Stimulated activated CD4-positive, alpha-beta T cell treated with anti-CD3 and anti-CD28 coated beads, Interleukin-15, amount 100 ng/mL, for 24 hours (primary cell): ENCODE measurements around the gene SLC35F1.

Experiments
- DNase-seq: peaks from one replicate; pipeline ENCODE4 v3.0.0-alpha.2; 2020

The SLC35F1 gene

DNA sequence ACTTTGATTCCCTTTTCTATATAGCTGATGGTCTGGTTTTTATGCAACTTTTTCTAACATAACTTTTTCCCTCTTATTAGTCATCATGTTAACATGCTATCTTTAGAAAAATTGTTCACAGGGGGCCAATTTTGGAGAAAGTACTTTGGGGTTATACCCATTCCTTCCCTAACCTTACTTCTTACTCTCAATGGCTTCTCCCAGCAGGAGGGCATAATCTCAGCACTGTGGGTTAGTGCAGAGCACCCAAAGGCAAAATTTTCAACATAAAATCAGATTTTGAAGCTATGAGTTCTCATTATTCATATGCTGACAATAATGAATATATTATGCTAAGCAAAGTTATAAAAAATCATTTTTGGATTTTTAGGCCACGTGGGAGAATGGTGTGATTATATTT, 299.2 kb downstream of the SLC35F1 start:
- DNase-seq, result no peak

DNA sequence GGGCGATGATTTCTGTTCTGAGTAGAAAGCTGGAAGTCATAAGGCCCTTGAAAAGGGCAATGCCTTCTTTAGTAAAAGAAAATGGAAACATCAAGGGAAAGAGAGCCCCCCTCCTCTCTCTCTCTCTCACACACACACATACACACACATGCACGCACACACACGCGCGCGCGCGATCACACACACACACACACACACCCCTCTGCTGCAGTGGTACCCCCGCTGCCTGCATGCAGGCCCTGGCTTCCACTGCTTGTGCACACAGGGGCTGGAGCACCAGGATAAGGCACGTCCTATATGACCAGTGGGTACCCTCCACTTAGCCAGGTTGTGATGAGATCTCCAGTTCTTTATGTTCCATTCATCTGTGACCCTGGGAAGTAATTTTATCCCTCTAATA, 300.9 kb downstream of the SLC35F1 start:
- no peak for DNase-seq

DNA sequence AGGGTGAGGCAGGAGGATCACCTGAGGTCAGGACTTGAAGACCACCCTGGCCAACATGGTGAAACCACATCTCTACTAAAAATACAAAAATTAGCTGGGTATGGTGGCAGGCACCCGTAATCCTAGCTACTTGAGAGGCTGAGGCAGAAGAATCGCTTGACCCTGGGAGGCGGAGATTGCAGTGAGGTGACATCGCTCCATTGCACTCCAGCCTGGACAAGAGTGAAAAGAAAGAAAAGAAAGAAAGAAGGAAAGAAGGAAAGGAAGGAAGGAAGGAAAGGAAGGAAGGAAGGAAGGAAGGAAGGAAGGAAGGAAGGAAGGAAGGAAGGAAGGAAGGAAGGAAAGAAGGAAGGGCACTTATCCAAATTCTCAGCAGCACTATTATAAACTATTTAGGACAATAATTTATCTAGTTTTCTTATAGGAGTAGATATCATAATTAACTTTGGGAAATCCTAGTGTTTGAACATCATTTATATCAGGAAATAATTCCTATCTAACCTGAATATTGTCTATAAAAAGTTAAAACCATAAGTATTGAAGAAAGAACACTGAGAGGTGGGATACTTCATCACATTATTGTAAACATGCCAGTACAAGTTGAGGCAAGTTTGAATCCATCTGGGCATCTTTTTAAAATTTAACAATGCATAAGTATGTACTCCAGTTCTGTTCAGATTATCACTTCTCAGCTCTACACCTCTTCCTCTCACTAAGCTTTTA, 305.5 kb downstream of the SLC35F1 start:
- no peak for DNase-seq

DNA sequence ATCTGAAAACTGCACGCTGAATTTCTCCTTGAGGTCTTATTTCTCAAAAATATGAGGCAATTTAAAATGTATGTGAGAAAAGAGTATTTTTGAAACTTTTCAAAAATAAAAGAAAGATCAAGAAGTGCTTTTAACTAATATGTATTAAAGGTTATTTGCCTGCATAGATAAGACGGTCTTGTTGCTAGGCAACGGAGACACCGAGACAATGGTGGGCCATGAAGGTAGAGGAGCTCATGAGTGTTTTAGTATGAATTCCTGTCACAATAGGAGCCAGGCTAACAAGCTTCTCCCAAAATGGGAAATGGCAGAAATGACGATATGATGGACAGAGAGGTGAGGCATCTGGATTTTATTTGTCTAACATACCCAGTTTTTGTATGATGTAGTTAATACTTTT, 308.2 kb downstream of the SLC35F1 start:
- DNase-seq, result no peak

DNA sequence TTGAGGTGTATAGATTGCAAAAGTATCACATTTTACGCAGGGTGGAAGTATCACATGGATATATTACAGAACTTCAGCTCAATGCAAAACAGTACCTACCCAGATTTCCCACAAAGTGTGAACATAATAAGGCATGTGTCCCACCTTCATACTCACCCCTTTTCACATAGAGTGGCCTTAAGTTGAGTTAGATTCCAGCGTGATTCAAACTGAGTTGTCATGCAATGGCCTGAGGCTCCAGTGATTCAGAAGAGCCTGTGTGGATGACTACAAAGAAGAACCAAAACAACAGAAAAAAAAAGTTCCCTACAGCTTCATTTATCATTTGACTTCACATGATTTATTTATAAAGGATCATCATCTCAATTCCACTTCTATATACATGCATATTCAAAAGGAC, 309.7 kb downstream of the SLC35F1 start:
- no peak for DNase-seq

DNA sequence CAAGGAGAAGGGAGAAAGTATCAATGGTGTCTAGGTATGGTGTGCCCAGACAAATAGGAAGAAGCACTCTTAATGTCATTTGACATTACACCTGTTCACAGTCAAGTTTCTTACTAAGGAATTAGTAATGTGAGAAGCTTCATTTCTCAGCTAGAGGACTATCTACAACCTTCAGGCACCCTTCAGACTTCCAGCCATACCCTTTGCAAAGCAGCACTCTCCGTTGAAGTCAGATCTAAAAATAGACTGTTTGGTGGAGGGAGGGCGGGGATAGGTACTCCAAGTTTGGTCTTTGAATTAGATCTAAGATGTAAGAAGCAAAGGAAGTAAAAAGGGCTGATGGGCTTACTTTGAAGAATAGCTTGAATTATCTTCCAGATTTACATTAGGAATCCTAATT, 311.1 kb downstream of the SLC35F1 start:
- no peak for DNase-seq

DNA sequence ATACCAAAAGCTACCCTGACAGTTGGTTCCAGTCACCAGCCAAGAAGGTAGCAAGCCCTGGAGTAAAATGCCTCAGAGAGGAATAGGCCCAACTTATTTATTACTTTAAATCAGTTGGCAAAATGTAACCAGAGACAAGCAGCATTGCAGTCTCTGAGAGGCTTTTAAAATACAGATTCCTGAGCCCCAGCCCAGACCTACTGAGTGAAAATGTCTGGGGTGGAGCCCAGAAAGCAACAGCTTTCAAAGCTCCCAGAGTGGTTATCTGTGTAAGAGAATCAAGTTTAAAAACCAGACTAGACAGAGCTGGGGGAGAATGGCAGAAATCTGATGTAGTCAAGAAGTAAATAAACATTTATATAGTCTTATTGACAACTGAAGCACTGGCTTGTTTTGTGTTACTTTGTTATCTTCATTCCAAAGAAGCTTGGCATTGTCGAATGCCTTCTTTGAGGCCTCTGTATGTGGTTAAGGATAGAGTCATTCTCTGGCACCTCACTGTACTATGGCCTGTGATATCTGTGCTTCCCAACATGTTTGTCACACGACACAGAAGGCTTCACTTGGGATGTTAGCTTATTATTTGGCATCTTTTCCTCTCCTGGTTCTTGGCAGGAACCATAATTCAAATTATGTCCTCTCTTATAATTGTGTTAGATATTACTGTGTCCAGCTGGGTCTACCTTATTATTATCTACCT, 313.5 kb downstream of the SLC35F1 start:
- no peak for DNase-seq

DNA sequence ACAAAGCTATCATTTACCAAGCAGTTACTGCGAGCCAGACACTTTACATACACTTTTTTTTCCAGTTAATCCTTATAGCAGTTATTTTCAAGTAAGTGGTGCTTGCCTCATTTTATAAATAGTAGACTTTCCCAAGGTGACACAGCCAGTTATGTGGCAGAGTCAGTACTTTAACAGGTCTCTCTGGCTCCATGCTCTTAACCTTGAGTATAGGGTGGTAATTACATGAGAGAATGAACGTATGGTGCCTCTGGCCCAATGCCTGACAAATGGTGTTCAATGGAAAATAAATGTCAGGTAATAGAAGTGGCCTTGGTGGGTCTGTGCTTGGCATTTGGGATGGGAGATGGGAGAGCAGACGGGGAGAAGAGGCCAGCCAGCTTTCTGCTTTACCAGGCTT, 316.3 kb downstream of the SLC35F1 start:
- no peak for DNase-seq

DNA sequence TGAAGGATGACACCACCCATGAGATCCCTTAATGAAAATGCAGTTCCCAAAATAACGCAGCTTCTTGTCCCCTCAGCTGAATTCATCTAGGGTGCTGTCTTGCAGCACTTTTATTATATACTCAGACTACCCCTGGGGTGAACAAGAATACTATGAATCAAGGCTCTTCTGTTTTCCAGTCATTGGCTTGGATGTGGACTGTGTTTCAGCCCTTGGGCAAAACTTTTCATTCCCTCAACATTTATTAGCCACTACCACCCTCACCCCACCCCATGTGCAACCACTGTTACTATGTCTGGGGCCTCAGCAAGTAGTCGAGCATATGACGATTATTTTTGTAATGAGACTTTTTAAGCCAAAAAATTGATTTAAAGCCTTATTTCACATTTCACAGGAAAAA, 321.8 kb downstream of the SLC35F1 start:
- DNase-seq, result no peak

DNA sequence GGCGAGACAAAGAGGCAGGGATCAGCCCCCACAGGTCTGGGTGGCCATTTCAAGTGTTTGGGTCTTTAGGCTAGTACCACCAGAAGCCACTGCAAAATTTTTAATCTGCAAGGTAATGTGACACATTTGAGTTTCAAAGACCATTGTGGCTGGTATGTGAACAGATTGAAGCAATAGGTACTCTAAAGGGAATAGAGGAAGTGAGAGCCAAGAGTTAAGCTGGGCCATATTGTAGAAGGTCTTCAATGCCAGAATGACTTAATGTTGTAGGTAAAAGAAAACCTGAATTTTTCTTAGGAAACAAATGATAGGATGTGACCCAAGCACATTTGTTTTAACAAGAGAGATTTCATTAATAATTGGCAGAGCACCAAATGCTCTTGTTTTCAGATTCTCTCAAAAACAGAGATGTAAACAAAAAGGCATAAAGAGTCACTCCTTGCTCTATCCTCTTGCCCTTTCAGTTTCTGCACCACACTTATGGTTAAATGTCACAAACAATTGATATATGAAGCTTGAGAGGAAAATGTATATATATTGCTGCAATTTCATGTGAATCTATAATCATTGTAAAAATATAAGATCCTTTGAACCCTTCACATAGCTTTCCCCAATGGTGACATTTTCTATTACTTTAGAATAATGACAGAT, 333.9 kb downstream of the SLC35F1 start:
- DNase-seq, result no peak

DNA sequence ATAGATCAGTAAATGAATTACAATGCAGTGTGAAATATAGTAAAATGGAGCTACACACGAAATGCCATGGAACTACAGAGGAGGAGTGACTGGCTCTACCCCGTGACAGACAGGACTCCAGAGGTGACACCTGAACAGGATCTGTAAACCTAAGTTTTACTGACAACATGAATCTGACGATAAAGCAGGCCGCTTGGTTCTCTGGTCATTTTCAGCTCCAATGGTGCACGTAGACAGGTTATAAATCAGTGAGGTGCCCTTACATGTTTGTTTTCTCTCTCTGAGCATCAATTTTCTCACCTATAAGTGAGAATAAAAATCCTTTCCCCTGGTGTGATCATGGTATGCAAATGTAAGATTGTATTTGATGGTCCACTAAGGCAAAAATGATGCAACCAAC, 339.3 kb downstream of the SLC35F1 start:
- no peak for DNase-seq

DNA sequence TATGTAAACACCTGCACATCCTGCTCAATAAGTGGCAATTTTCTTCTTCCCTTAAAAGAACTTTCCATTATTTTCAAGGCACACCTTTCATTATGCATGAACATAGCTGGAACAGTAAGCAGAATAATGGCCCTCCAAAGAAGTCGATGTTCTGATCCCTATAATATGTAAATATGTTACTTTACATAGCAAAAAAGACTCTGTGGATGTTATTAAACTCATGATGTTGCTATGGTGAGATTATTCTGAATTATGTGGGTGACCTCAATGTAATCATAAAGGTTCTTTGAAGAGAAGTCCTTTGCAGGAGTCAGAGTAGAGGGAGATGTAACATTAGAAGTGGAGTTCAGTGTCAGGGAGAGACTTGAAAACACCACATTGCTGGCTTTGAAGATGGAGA, 341.1 kb downstream of the SLC35F1 start:
- no peak for DNase-seq

DNA sequence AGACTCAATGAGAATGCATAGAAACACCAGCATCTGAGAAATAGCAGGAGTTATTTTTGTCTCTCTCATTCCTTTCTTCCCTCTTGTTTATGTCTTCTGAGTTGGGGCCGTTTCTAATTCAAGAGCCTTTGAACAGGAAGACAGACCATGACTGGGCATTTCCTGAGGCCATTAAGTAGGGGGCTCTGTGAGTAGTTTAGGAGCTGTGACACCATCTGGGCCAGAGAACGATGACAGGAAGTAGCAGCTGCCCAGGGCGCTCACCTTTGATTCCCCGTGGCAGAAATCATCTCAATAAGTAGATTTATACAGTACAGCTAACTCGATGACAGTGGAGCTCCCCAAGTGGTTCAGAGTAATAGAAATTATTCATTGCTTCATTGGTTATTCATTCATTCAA, 342.6 kb downstream of the SLC35F1 start:
- no peak for DNase-seq

DNA sequence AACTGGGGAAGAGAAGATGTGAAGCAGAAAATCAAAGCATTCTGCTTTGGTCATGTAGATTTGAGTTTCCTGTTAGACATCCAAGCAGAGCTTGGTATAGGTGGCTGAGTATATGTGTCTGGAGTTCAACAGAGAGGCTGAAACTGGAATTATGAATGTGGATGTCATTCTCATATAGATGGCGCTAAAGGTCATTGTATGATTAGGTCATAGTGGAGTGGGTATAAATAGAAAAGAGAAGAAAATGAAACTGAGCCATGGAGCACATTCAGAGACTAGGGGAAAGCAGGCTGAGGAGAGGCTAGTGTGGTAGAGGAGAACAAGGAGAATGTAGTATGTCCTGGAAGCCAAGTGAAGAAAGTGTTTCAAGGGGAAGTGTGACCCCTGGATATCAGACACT, 345.4 kb downstream of the SLC35F1 start:
- no peak for DNase-seq

DNA sequence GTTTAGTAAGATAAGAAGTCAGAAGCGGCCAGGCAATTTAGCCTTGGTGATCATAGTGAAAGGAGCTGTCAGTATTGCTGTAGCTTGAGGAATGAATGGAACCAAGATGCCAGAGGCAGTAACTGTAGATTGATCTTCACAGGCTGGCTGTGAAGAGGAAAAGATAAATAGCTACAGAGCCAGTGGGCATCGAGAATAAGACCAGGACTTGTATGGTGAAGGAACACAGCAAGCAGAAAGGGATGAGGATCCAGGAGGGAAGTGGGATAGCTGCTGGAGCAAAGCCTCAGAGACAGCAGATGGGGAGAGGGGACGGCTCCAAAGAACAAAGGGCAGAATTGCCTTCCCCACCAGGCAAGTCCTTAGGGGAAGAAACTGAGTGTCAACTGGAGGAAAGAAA, 346.7 kb downstream of the SLC35F1 start:
- no peak for DNase-seq

DNA sequence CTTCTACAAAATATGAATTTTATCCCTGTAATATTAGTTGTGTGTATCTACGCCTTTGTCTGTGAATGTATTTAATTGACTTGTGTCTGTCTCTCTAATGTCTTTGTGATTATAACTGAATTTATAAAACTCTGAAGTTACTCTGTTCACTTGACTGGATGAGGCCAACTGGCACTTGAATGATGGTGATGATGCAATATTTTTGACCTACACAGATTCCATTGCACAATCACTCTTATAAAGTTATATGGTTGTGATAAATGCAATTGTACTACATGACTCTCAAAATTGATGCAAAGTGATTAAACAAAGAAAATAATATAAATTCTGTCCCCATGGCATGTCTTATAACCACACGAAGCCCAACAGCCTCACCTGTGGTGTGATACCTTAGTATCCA, 353.8 kb downstream of the SLC35F1 start:
- DNase-seq, result no peak

DNA sequence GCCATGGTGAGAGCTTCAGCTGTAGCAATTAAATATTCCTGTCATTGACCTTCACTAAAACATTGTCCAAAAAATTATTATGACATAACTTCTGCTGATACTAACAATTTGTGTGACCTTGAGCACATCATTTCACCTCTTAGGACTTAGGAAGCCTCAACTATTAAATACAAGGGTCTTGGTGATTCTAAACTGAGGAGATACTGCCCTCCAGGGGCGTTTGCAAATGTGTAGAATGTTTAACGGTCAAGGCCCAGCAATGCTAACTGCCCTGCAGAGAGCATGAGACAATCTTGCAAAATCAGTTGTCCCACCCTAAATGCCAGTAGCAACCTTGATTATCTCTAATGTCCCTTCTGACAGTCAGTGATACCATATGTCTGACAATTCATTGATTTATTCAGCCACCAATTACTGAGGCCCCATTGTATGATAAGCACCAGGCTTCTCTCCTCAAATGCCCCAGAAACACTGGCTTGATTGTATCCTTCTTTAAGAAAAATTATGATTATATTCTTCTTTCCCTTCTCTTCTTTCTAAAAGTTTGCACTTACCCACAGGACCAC, 356.9 kb downstream of the SLC35F1 start:
- no peak for DNase-seq

DNA sequence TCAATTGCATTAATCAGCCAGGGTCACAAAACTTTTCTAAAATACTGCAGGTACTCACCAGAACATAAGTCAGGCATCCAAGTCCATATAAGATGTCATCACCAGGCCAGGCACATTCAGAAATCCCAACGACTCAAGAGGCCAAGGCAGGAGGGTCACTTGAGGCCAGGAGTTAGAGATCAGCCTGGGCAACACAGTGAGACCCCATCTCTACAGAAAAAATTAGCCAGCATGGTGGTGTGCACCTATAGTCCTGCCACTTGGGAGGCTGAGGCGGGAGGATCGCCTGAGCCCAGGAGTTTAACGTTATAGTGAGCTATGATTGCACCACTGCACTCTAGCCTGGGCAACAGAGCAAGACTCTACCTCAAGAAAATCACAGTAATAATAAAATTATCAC, 362.6 kb downstream of the SLC35F1 start:
- DNase-seq, result no peak

DNA sequence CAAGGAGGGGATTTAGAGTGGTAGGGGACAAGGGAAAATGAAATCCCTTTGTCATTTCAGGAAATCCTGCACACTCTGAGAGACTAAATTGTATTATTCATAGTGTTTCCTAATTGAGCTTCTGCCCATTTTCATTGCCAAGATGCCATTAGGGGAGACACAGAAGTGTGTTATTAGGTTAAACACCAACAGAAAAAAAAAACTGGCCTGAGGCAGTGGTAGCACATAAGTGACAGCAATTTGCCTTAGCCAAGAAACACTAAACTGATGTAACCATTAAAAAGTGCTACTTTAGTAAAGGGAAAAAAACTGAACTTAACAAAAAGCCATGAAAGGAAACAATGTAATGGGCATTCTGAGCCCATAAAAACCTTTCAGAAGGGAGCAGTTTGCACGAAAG, 370.6 kb downstream of the SLC35F1 start:
- no peak for DNase-seq

DNA sequence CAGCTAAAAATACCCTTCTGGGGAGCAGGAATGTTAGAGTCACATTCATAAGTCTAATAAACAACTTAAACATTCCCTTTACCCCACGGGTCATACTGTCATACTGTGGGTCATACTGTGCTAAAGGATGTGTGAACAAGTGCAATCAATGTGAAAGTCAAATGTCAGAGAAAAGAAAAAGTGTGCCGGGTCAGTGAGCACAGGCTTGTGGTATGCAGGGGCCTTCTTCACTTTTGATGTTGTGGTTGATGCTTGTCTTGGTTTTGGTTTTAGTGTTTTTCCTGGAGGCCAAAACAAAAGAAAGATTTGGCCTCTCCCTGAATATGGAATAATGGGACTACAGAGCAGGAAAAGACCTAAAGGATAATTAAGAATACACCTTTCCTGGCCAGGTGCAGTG, 373.1 kb downstream of the SLC35F1 start:
- no peak for DNase-seq

DNA sequence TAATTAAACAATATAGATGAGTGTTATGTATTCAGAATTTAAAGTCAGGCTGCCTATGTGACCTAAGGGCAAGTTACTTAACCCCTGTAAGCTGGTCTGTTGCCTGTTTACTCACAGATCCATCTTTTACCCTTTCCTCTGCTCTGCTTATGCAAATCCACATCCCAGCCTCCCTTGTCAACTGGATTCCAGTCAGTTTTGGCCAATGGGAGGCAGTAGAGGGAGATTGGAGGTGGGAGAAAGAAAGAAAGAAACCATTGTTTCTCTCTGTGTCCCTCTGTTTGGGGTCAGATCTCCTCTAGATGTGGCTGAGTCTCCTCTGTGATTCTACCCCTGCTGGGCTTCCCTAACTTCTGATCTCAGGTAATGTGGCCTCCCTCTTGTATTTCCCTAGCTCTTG, 374.2 kb downstream of the SLC35F1 start:
- no peak for DNase-seq

DNA sequence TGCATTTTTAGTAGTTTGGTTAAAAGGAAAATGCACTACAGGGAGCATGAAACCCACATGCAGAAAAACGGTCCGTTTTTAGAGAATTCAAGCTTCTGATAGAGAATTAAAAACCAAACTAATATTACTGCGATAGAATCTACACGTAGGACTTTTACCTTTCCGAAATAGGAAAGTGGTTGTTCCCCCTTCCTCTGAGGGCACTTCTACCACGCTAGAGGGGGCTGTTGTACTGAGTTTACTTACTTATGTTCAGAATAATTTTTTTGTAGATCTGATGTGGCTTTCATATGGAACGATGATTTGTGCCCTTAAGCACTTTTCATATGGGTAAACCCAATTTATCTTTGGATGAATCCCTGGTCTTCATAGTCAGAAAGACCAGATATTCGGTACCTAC, 376.7 kb downstream of the SLC35F1 start:
- DNase-seq, result peak; percentile 58

DNA sequence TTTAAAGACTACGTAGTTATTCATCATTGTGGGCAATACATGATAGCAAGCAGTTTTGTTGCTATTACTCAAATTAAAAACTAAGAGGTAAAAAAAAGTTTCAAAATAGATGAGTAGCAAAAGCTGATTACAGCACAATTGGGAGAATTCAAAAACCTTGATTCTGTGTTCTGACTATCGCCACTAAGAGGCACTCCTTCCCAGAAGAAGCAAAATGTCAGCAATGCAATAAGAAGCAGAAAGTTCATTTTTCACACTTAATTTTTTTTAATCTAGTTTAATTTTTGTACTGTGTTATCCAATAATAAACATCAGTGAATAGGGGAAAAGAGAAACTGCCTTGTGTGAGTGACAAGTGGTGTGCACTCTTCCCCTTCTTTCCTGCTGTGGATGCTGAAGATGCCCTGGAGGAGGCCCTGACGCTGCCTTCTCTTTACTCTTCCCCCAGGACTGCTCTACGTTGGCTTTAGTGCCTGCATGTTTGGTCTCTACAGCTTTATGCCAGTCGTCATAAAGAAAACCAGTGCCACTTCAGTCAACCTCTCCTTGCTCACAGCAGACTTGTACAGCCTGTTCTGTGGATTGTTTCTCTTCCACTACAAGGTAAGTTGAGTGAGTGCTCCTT, 377.8 kb downstream of the SLC35F1 start:
- no peak for DNase-seq

DNA sequence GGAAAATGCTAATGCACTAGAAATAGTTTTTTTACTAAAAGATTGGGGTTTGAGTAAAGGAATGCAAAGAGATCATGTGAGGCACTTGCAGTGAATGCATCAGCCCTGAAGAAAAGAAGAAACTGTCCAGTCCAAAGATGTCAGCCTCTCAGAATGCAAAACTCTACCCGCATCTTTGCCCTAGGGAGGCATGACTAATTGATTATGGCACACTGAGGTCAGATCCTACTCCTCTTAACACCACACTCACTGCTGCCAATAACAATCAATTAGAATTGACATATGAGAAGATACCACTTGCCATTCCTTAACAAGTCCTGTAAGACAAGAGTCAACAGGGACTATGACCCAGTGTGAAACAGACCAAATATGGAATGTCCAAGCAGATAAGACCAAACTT, 378.7 kb downstream of the SLC35F1 start:
- no peak for DNase-seq
